Hippocampal formation (tissue), 2 donors: ENCODE data around the gene LARGE1.

Experiments used
- DNase-seq, 2 donors: peaks; one replicate each; lab custom pipeline; 2025; lab: John Stamatoyannopoulos, UW

The LARGE1 gene

GRCh38 chr22:33315117-33315516 is 605.2 kb downstream of the LARGE1 start:
- DNase-seq = no peak

GRCh38 chr22:33314316-33314715 is 606.0 kb downstream of the LARGE1 start:
- DNase-seq = no peak

GRCh38 chr22:33303099-33303498 is 617.2 kb downstream of the LARGE1 start:
- DNase-seq = no peak

GRCh38 chr22:33302549-33302948 is 617.7 kb downstream of the LARGE1 start:
- no peak for DNase-seq

GRCh38 chr22:33302049-33302545 is 618.2 kb downstream of the LARGE1 start:
- peak; percentile 52 to 74 for DNase-seq

- no peak for DNase-seq
Observed at GRCh38 chr22:33300165-33300564, 620.1 kb downstream of the LARGE1 start.

- no peak for DNase-seq
Observed at GRCh38 chr22:33299245-33299956, 620.9 kb downstream of the LARGE1 start.

- DNase-seq = no peak
Observed at GRCh38 chr22:33296941-33297340, 623.3 kb downstream of the LARGE1 start.

GRCh38 chr22:33288078-33288477 is 632.2 kb downstream of the LARGE1 start:
- no peak for DNase-seq

- no peak for DNase-seq
Observed at GRCh38 chr22:33275073-33275443, 645.2 kb downstream of the LARGE1 start.

- DNase-seq = no peak
Observed at GRCh38 chr22:33274214-33275072, 645.8 kb downstream of the LARGE1 start.

- no peak for DNase-seq
Observed at GRCh38 chr22:33272871-33273270, 647.4 kb downstream of the LARGE1 start.

GRCh38 chr22:33272180-33272579 is 648.1 kb downstream of the LARGE1 start:
- no peak for DNase-seq

- DNase-seq = peak in 1 of 2 donors; percentile 43
Observed at GRCh38 chr22:33271390-33272161, 648.7 kb downstream of the LARGE1 start.

- no peak for DNase-seq
Observed at GRCh38 chr22:33270596-33270995, 649.7 kb downstream of the LARGE1 start.

- DNase-seq = no peak
Observed at GRCh38 chr22:33261699-33262098, 658.6 kb downstream of the LARGE1 start.

GRCh38 chr22:33260498-33260897 is 659.8 kb downstream of the LARGE1 start:
- DNase-seq = no peak

GRCh38 chr22:33255791-33256190 is 664.5 kb downstream of the LARGE1 start:
- DNase-seq = no peak

GRCh38 chr22:33248948-33249347 is 671.3 kb downstream of the LARGE1 start:
- no peak for DNase-seq

- DNase-seq = no peak
Observed at GRCh38 chr22:33247758-33248157, 672.5 kb downstream of the LARGE1 start.

GRCh38 chr22:33242078-33242477 is 678.2 kb downstream of the LARGE1 start:
- DNase-seq = no peak

- DNase-seq = no peak
Observed at GRCh38 chr22:33240888-33241475, 679.3 kb downstream of the LARGE1 start.
